SK-N-DZ (cell line): ENCODE measurements around the gene THADA.

Experiments used
- DNase-seq: peaks from one replicate; pipeline ENCODE4 v3.0.0-alpha.2; 2015; ENCODE audit warnings: low spot score

Gene THADA

GRCh38 chr2:43226558-43226954 lies 369.3 kb downstream of the THADA start, which contains the start of gene ZFP36L2:
TSS of gene ZFP36L2 (minus strand) at chr2:43226606. CDS start at chr2:43226315, 291 bp downstream.
- peak; percentile 92 for DNase-seq

- peak; percentile 57 for DNase-seq
Measured at GRCh38 chr2:43225788-43226557, 369.9 kb downstream of the THADA start.

GRCh38 chr2:43225093-43225787 lies 370.6 kb downstream of the THADA start:
- DNase-seq, result peak; percentile 57

- no peak for DNase-seq
Measured at GRCh38 chr2:43224571-43225092, 371.2 kb downstream of the THADA start.

- DNase-seq, result peak; percentile 65
Measured at GRCh38 chr2:43224131-43224570, 371.7 kb downstream of the THADA start.

GRCh38 chr2:43223521-43224001 lies 372.3 kb downstream of the THADA start:
- DNase-seq, result no peak

GRCh38 chr2:43222475-43223309 lies 373.1 kb downstream of the THADA start:
- no peak for DNase-seq

- DNase-seq, result peak; percentile 85
Measured at GRCh38 chr2:43221763-43222474, 373.9 kb downstream of the THADA start.

GRCh38 chr2:43221124-43221762 lies 374.6 kb downstream of the THADA start:
- DNase-seq, result peak; percentile 73

GRCh38 chr2:43220760-43221123 lies 375.1 kb downstream of the THADA start:
- DNase-seq, result no peak

GRCh38 chr2:43220229-43220751 lies 375.5 kb downstream of the THADA start:
- no peak for DNase-seq

- peak; percentile 84 for DNase-seq
Measured at GRCh38 chr2:43219383-43220228, 376.2 kb downstream of the THADA start.

GRCh38 chr2:43218702-43219382 lies 377.0 kb downstream of the THADA start:
- DNase-seq, result no peak

GRCh38 chr2:43218155-43218701 lies 377.6 kb downstream of the THADA start:
- DNase-seq, result no peak

- peak; percentile 41 for DNase-seq
Measured at GRCh38 chr2:43217228-43218154, 378.3 kb downstream of the THADA start.

- no peak for DNase-seq
Measured at GRCh38 chr2:43216629-43217028, 379.2 kb downstream of the THADA start.

- no peak for DNase-seq
Measured at GRCh38 chr2:43215673-43216255, 380.1 kb downstream of the THADA start.
